ENCODE results near the gene CBLC. TPM values are rescaled to one million over a fixed set of nuclear protein-coding genes. Genes with fewer than 3 reads are reported as not detected.

Gene CBLC
- total and polyA plus RNA-seq, 2 of the 4 experiments (the other 2 are of a cell fraction), result not detected

DNA sequence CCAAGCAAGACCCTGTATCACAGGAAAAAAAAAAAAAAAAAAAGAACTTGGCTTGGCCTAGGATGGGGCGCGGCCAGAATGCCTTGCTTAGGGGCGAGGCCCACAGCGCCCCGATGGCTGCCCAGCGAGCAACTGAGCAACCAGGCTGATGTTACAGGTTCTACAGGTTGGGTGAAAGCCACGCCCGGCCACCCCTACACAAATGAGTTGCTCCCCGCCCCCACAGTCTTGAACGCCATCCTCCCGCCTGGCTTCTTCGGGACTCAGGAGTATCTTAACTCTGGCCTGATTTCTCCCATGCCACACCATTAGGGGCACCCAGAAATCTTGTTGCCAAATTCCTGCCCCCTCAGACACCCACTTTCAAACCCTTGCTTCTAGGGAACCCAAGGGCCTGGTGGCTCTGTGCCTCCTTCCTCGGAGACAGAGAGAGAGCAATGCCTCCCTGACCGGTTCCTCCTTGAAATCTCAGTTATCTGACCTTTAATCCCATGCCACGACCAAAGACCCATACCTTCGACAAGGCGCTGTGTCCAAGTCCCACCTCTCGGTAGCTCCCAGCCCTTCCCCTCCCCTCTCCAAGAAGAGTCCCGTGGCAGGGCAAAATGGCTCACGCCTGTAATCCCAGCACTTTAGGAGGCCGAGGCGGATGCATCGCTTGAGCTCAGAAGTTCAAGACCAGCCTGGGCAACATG lies 1.1 kb upstream of the CBLC start:
- in situ Hi-C loops (cut with MboI; ENCODE audit: low sequenced_read_pairs), result loop anchor here (25.0 kb wide), 1 partner anchor 214 kb away; no protein-coding TSS in a partner anchor
- Histone ChIP-seq H2BK20ac (ENCODE audit: low read depth, low read length) (peak overlapping the region; percentile 75), H2AK5ac (ENCODE audit: low read depth, low read length) (peak overlapping the region; percentile 94), H3K36me3 (ENCODE audit: control insufficient read depth, insufficient read depth, low read length) (no peaks in the 10 kb centered on the region), H2AK9ac (replicated peaks; ENCODE audit: low read depth, low read length, poor library complexity) (no peak overlapping the region), H3K9me3 (ENCODE audit: control insufficient read depth, insufficient read depth, low read length) (no peaks in the 10 kb centered on the region), H3K4me2 (ENCODE audit: low read depth, low read length) (no peak overlapping the region), H4K20me1 (ENCODE audit: insufficient read depth, low read length) (no peaks in the 10 kb centered on the region), H4K91ac (ENCODE audit: insufficient read depth, low read depth, low read length) (peak overlapping the region; percentile 90), H3K27me3 (ENCODE audit: control insufficient read depth, insufficient read depth, low read length) (no peaks in the 10 kb centered on the region), H4K5ac (ENCODE audit: low read depth, low read length) (no peak overlapping the region), H2AFZ (replicated peaks; ENCODE audit: low read length, poor library complexity) (peak overlapping the region; percentile 34), H3K79me1 (ENCODE audit: low read depth in 1 of 2, low read length in 2 of 2) (no peaks in the 10 kb centered on the region; a peak in 1 of 4 replicates), H3K4me1 (ENCODE audit: control insufficient read depth, insufficient read depth, low read length) (peaks cover 12% of the 10 kb centered on the region), H3K9me1 (ENCODE audit: insufficient read depth, low read length) (peaks cover 15% of the 10 kb centered on the region), H3K18ac (ENCODE audit: low read depth, low read length) (no peak overlapping the region), H4K8ac (ENCODE audit: low read depth in 2 of 2, low read length in 2 of 2) (peak overlapping the region; percentile 81; a peak in 2 of 4 replicates), H2BK15ac (ENCODE audit: low read depth, low read length) (peak overlapping the region; percentile 95; the same call in 2 of the 3 replicates), H3K23ac (ENCODE audit: low read depth, low read length) (no peak overlapping the region), H3K4me3 (ENCODE audit: insufficient read depth, low read depth, low read length) (no peak overlapping the region), H3K4ac (ENCODE audit: low read depth, low read length) (peak overlapping the region; percentile 88), H2BK120ac (ENCODE audit: low read depth, low read length) (peak overlapping the region; percentile 86), H3K27ac (ENCODE audit: insufficient read depth, low read length) (no peak overlapping the region; the same call in 1 of the 2 replicates), H3K9ac (ENCODE audit: low read depth, low read length) (no peak overlapping the region), H3K14ac (replicated peaks; ENCODE audit: low read depth, low read length) (peak overlapping the region; percentile 37; the same call in 1 of the 2 replicates), H3K56ac (ENCODE audit: extremely low read depth, insufficient read depth, low read length) (no peak overlapping the region), H2BK5ac (ENCODE audit: low read depth, low read length, poor library complexity, severe bottlenecking) (peak overlapping the region; percentile 37)
- POLR2A ChIA-PET (ENCODE audit: unreplicated experiment), result interaction anchor here (0.6 kb wide), 1 partner anchor 20 kb away, joined by 6 read pairs; no protein-coding TSS in a partner anchor
- ATAC-seq (ENCODE audit: low read depth) (no peak), DNase-seq (no peak)
- 83% methylated on average over 9 of the region's 23 CpGs; no CpG with 5 or more reads in 1 of the 2 experiments for WGBS, 2 experiments (ENCODE audit: extremely low coverage in 2 of 2, insufficient read length in 1 of 2)
- dilution Hi-C loops (cut with HindIII; ENCODE audit: low sequenced_read_pairs, unreplicated experiment), result no loop called here
- CTCF ChIA-PET, result no interaction called here
- no TSS peak for BruUV-seq (replicated peaks)
- intact Hi-C loops (cut with micrococcal nuclease), result no loop called here
- TF ChIP-seq RAD21 (IDR thresholded peaks at IDR 0.05; ENCODE audit: low read length), result no peak
- no peak for TF ChIP-seq RCOR1 (IDR thresholded peaks at IDR 0.05; ENCODE audit: insufficient replicate concordance, low read length)
- no peak for TF ChIP-seq MAFK (IDR thresholded peaks at IDR 0.05; ENCODE audit: low read depth, low read length)
- TF ChIP-seq FOS (IDR thresholded peaks at IDR 0.05; ENCODE audit: low read depth, low read length), result no peak
- TF ChIP-seq BHLHE40 (IDR thresholded peaks at IDR 0.05; ENCODE audit: low read depth, low read length), result no peak
- TF ChIP-seq, protein P1, sequence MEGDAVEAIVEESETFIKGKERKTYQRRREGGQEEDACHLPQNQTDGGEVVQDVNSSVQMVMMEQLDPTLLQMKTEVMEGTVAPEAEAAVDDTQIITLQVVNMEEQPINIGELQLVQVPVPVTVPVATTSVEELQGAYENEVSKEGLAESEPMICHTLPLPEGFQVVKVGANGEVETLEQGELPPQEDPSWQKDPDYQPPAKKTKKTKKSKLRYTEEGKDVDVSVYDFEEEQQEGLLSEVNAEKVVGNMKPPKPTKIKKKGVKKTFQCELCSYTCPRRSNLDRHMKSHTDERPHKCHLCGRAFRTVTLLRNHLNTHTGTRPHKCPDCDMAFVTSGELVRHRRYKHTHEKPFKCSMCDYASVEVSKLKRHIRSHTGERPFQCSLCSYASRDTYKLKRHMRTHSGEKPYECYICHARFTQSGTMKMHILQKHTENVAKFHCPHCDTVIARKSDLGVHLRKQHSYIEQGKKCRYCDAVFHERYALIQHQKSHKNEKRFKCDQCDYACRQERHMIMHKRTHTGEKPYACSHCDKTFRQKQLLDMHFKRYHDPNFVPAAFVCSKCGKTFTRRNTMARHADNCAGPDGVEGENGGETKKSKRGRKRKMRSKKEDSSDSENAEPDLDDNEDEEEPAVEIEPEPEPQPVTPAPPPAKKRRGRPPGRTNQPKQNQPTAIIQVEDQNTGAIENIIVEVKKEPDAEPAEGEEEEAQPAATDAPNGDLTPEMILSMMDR (conservative IDR thresholded peaks at IDR 0.05; ENCODE audit: low read depth, low read length), result no peak
- no peak for TF ChIP-seq RFX5 (IDR thresholded peaks at IDR 0.05; ENCODE audit: low read depth, low read length)
- TF ChIP-seq CHD1 (IDR thresholded peaks at IDR 0.05; ENCODE audit: low read depth, low read length), result no peak
- no peak for TF ChIP-seq MXI1 (IDR thresholded peaks at IDR 0.05; ENCODE audit: borderline replicate concordance, low read depth, low read length)
- no peak for TF ChIP-seq NFE2L2 (IDR thresholded peaks at IDR 0.05; ENCODE audit: low read depth, low read length)
- TF ChIP-seq, protein P2, sequence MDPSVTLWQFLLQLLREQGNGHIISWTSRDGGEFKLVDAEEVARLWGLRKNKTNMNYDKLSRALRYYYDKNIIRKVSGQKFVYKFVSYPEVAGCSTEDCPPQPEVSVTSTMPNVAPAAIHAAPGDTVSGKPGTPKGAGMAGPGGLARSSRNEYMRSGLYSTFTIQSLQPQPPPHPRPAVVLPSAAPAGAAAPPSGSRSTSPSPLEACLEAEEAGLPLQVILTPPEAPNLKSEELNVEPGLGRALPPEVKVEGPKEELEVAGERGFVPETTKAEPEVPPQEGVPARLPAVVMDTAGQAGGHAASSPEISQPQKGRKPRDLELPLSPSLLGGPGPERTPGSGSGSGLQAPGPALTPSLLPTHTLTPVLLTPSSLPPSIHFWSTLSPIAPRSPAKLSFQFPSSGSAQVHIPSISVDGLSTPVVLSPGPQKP (IDR thresholded peaks at IDR 0.05; ENCODE audit: borderline replicate concordance, low read depth, low read length), result no peak
- no peak for TF ChIP-seq MAZ (IDR thresholded peaks at IDR 0.05; ENCODE audit: borderline replicate concordance, low read depth, low read length)
- TF ChIP-seq SMC3 (IDR thresholded peaks at IDR 0.05; ENCODE audit: low read depth, low read length), result no peak
- no peak for TF ChIP-seq CEBPB (IDR thresholded peaks at IDR 0.05; ENCODE audit: low read depth, low read length)

Measured in IMR-90 (cell line).